Measurements from ENCODE around the gene CD4. TPM values are rescaled to one million over a fixed set of nuclear protein-coding genes. Genes with fewer than 3 reads are reported as not detected.

CD4 gene
- total RNA-seq, 2 donors from 2014 or later: 1.6 to 8.6 TPM

DNA sequence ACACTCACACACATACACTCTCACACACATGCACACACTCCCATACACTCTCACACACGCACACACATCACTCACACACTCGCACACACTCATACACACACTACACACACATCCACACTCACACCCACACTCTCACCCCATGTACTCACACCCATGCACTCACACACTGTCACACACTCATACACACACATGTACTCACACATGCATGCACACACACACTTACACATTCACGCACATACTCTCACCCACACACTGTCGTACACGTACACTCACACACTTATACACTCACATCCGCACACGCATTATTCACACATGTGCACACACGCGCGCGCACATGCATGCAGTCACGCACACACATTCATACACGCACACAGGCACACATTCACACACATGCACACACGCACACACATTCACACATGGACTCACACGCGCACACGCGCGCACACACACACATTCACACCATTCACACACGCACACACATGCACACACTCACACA, 28.4 kb downstream of the CD4 start:
- DNase-seq (ENCODE audit: low spot score): no peak
- WGBS: 92% methylated on average over 20 of the region's 20 CpGs
- Histone ChIP-seq H3K36me3 (no peaks in the 10 kb centered on the region), H3K9me3 (no peaks in the 10 kb centered on the region), H3K27me3 (replicated peaks; ENCODE audit: insufficient read depth) (no peaks in the 10 kb centered on the region), H3K27ac (no peak overlapping the region), H3K4me3 (no peak overlapping the region), H3K4me1 (replicated peaks) (no peaks in the 10 kb centered on the region)
- intact Hi-C loops (cut with DNase I): no loop called here
- TF ChIP-seq POLR2AphosphoS5 (IDR thresholded peaks at IDR 0.05) (no peak), POLR2A (IDR thresholded peaks at IDR 0.05) (no peak)
- TF ChIP-seq, protein P1, sequence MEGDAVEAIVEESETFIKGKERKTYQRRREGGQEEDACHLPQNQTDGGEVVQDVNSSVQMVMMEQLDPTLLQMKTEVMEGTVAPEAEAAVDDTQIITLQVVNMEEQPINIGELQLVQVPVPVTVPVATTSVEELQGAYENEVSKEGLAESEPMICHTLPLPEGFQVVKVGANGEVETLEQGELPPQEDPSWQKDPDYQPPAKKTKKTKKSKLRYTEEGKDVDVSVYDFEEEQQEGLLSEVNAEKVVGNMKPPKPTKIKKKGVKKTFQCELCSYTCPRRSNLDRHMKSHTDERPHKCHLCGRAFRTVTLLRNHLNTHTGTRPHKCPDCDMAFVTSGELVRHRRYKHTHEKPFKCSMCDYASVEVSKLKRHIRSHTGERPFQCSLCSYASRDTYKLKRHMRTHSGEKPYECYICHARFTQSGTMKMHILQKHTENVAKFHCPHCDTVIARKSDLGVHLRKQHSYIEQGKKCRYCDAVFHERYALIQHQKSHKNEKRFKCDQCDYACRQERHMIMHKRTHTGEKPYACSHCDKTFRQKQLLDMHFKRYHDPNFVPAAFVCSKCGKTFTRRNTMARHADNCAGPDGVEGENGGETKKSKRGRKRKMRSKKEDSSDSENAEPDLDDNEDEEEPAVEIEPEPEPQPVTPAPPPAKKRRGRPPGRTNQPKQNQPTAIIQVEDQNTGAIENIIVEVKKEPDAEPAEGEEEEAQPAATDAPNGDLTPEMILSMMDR (IDR thresholded peaks at IDR 0.05): no peak

DNA sequence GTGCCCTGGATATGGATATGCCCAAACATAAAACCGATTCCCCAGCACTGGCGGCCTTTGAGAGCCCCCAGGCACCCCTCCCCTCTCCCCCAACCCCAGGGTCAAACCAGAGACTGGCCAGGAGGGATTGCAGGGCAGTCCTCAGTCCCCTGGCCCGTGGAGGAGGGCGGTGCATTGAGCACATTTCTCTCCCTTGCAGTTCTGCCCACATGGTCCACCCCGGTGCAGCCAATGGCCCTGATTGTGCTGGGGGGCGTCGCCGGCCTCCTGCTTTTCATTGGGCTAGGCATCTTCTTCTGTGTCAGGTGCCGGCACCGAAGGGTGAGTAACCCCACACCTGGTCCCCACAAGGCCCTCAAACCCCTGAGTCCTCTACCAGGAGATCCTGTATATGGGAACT, 28.9 kb downstream of the CD4 start:
- Histone ChIP-seq H3K36me3 (no peaks in the 10 kb centered on the region), H3K27ac (no peak overlapping the region), H3K9me3 (no peaks in the 10 kb centered on the region), H3K4me1 (replicated peaks) (no peaks in the 10 kb centered on the region), H3K4me3 (no peak overlapping the region), H3K27me3 (replicated peaks; ENCODE audit: insufficient read depth) (no peaks in the 10 kb centered on the region)
- 63% methylated on average over 10 of the region's 10 CpGs for WGBS
- intact Hi-C loops (cut with DNase I): no loop called here
- no peak for DNase-seq (ENCODE audit: low spot score)
- TF ChIP-seq, protein P1 (IDR thresholded peaks at IDR 0.05): no peak
- no peak for TF ChIP-seq POLR2A (IDR thresholded peaks at IDR 0.05)
- TF ChIP-seq POLR2AphosphoS5 (IDR thresholded peaks at IDR 0.05): no peak

DNA sequence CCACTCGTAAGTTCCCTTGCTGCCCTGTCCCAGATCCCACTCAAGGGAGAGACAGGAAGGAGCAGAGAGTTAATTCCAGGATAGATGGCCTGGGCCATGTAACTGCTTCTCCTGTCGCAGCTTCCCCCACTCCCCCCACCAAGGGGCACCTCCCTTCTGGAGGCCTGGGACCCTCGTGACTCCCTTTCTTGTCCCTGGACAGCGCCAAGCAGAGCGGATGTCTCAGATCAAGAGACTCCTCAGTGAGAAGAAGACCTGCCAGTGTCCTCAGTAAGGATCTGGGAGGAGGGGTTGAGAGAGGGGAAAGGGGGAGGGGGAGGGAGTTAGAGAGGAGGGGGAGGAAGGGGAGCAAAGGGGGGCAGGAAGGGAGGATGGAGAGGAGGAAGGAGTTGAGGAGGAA, 29.3 kb downstream of the CD4 start:
- Histone ChIP-seq H3K27ac (no peak overlapping the region), H3K27me3 (replicated peaks; ENCODE audit: insufficient read depth) (no peaks in the 10 kb centered on the region), H3K9me3 (no peaks in the 10 kb centered on the region), H3K4me3 (no peak overlapping the region), H3K4me1 (replicated peaks) (no peaks in the 10 kb centered on the region), H3K36me3 (no peaks in the 10 kb centered on the region)
- intact Hi-C loops (cut with DNase I): no loop called here
- WGBS: 76% methylated on average over 5 of the region's 5 CpGs
- TF ChIP-seq, protein P1 (IDR thresholded peaks at IDR 0.05): no peak
- TF ChIP-seq POLR2AphosphoS5 (IDR thresholded peaks at IDR 0.05) (no peak), POLR2A (IDR thresholded peaks at IDR 0.05) (no peak)
- no peak for DNase-seq (ENCODE audit: low spot score)

DNA sequence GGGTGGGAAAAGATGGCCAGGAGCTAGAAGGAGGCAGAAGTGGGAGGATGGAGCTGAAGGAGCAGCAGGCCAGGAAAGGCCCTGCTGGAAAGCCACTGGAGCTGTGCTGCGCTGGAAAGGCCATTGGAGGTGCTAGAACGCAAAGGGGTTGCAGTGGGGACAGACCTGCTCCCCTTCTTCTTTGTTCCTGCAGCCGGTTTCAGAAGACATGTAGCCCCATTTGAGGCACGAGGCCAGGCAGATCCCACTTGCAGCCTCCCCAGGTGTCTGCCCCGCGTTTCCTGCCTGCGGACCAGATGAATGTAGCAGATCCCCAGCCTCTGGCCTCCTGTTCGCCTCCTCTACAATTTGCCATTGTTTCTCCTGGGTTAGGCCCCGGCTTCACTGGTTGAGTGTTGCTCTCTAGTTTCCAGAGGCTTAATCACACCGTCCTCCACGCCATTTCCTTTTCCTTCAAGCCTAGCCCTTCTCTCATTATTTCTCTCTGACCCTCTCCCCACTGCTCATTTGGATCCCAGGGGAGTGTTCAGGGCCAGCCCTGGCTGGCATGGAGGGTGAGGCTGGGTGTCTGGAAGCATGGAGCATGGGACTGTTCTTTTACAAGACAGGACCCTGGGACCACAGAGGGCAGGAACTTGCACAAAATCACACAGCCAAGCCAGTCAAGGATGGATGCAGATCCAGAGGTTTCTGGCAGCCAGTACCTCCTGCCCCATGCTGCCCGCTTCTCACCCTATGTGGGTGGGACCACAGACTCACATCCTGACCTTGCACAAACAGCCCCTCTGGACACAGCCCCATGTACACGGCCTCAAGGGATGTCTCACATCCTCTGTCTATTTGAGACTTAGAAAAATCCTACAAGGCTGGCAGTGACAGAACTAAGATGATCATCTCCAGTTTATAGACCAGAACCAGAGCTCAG, 30.0 kb downstream of the CD4 start:
- no peak for DNase-seq (ENCODE audit: low spot score)
- no peak for TF ChIP-seq POLR2AphosphoS5 (IDR thresholded peaks at IDR 0.05)
- TF ChIP-seq, protein P1 (IDR thresholded peaks at IDR 0.05): no peak
- TF ChIP-seq POLR2A (IDR thresholded peaks at IDR 0.05): no peak
- WGBS: 91% methylated on average over 13 of the region's 13 CpGs
- Histone ChIP-seq H3K27ac (no peak overlapping the region), H3K36me3 (no peaks in the 10 kb centered on the region), H3K4me3 (no peak overlapping the region), H3K9me3 (no peaks in the 10 kb centered on the region), H3K27me3 (replicated peaks; ENCODE audit: insufficient read depth) (no peaks in the 10 kb centered on the region), H3K4me1 (replicated peaks) (no peaks in the 10 kb centered on the region)
- intact Hi-C loops (cut with DNase I): no loop called here

DNA sequence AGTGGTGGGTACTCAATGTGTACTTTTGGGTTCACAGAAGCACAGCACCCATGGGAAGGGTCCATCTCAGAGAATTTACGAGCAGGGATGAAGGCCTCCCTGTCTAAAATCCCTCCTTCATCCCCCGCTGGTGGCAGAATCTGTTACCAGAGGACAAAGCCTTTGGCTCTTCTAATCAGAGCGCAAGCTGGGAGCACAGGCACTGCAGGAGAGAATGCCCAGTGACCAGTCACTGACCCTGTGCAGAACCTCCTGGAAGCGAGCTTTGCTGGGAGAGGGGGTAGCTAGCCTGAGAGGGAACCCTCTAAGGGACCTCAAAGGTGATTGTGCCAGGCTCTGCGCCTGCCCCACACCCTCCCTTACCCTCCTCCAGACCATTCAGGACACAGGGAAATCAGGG, 30.8 kb downstream of the CD4 start:
- intact Hi-C loops (cut with DNase I): no loop called here
- H3K36me3 ChIP-seq: no peaks in the 10 kb centered on the region
- no peak overlapping the region for H3K27ac ChIP-seq
- TF ChIP-seq POLR2A (IDR thresholded peaks at IDR 0.05): no peak
- TF ChIP-seq, protein P1 (IDR thresholded peaks at IDR 0.05): no peak
- TF ChIP-seq POLR2AphosphoS5 (IDR thresholded peaks at IDR 0.05): no peak
- H3K4me3 ChIP-seq: no peak overlapping the region
- no peaks in the 10 kb centered on the region for H3K4me1 ChIP-seq (replicated peaks)
- no peaks in the 10 kb centered on the region for H3K9me3 ChIP-seq
- WGBS: 80% methylated on average over 5 of the region's 5 CpGs
- DNase-seq (ENCODE audit: low spot score): no peak
- no peaks in the 10 kb centered on the region for H3K27me3 ChIP-seq (replicated peaks; ENCODE audit: insufficient read depth)
